GM10266 (cell line): Measurements from ENCODE around the gene SLC1A5.
"Not testable (repeated sequence)": the region's sequence is repeated elsewhere in the genome, so short reads cannot be mapped to it uniquely, and the experiment has no call there.

Experiments
- DNase-seq: peaks from one replicate; pipeline ENCODE4 v3.0.0; 2012; ENCODE audit errors: extremely low spot score
- CTCF ChIP-seq: IDR thresholded peaks from 2 replicates; pipeline ENCODE4 v1.5.1; 2012; ENCODE audit warnings: mild to moderate bottlenecking, low read depth; ENCODE audit not compliant: control insufficient read depth, insufficient read depth; ENCODE audit errors: missing control alignments

SLC1A5 gene

GRCh38 chr19:46785054-46785979 is 3.1 kb downstream of the SLC1A5 start:
- no peak for TF ChIP-seq CTCF
- DNase-seq = peak; percentile 38

- peak; percentile 82 for DNase-seq
- no peak for TF ChIP-seq CTCF
These were observed 3.9 kb downstream of the SLC1A5 start for GRCh38 chr19:46784262-46785053.

- no peak for TF ChIP-seq CTCF
- DNase-seq = no peak
These were observed 4.7 kb downstream of the SLC1A5 start for GRCh38 chr19:46783670-46784069.

- no peak for DNase-seq
- TF ChIP-seq CTCF = no peak
These were observed 5.9 kb downstream of the SLC1A5 start for GRCh38 chr19:46782355-46783019.

- DNase-seq = not testable (repeated sequence)
These were observed 10.3 kb downstream of the SLC1A5 start for GRCh38 chr19:46777956-46778645.

- TF ChIP-seq CTCF = no peak
- DNase-seq = no peak
These were observed 11.2 kb downstream of the SLC1A5 start for GRCh38 chr19:46776927-46777911.
